ENCODE data around the gene CMPK1. TPM values are rescaled to one million over a fixed set of nuclear protein-coding genes. Genes with fewer than 3 reads are reported as not detected.
A peak's percentile ranks its signal among the peaks of the same experiment; 100 is the strongest.

CMPK1 gene
- total and polyA plus RNA-seq, 2 donors, result 71.6 to 112 TPM

DNA sequence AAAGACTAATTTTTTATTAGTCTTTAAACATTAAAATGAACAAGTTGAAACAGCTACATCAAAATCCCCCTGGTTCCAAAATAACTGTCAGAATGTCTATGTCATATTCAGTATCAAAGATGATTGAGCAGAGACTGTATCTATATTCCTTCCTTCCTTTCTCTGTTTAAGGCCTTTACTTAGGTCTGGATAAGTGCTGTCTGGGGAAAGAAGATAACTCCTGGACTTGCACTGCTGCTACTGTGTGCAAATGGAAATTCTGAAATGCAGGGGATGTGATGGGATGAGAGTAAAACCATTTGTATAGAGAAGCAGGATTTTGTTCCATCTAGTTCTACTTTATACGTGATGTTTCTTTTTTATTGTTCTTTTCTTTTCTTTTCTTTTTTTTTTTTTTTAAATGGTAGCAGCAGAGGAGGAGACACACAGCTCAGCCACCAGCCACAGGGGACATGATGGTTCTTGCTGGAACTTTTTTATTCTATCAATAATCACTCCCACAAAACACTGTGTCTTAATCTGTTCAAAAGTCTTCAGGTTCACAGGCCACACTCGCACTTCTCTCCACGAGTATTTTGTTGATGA lies 48.9 kb downstream of the CMPK1 start:
- Histone ChIP-seq H3K36me3 (ENCODE audit: control insufficient read depth in 2 of 2, insufficient read depth in 2 of 2, low read length in 1 of 2) (peaks cover 2 to 9% of the 10 kb centered on the region in 2 donors), H3K27ac (ENCODE audit: low read depth in 1 of 2, low read length in 1 of 2) (no peak overlapping the region), H3K4me3 (ENCODE audit: low read length in 2 of 2) (no peak overlapping the region), H3K4me1 (ENCODE audit: control insufficient read depth in 2 of 2, insufficient read depth in 2 of 2, low read length in 2 of 2) (no peaks in the 10 kb centered on the region), H3K9me3 (ENCODE audit: control insufficient read depth in 2 of 2, insufficient read depth in 1 of 2, low read length in 1 of 2) (no peaks in the 10 kb centered on the region), H3K27me3 (ENCODE audit: control insufficient read depth in 2 of 2, insufficient read depth in 1 of 2, low read length in 1 of 2) (no peaks in the 10 kb centered on the region)
- WGBS, result 97% methylated on average over 3 of the region's 3 CpGs
- DNase-seq (ENCODE audit: low read depth in 6 of 9, low spot score in 9 of 9), result no peak

DNA sequence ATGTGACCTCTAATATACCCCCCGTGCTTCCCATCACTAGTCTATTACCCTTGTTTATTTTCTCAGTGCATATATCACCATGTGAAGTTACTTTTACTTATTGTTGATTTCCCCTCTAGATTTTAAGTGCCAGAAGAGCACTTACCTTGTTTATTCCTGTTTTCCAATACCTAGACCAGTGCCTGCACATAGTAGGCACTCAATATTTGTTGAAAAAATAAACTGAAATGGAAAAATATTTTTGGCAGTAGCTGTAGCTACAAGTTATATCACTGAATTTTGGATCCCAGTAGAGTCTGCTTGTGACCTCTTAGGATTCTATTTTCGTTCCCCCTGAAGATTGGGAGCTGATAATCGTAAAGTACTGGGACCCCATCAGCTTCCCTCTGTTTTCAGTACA lies 50.5 kb downstream of the CMPK1 start:
- no peak for DNase-seq (ENCODE audit: low read depth in 6 of 9, low spot score in 9 of 9)
- Histone ChIP-seq H3K4me1 (ENCODE audit: control insufficient read depth in 2 of 2, insufficient read depth in 2 of 2, low read length in 2 of 2) (no peaks in the 10 kb centered on the region), H3K9me3 (ENCODE audit: control insufficient read depth in 2 of 2, insufficient read depth in 1 of 2, low read length in 1 of 2) (no peaks in the 10 kb centered on the region), H3K4me3 (ENCODE audit: low read length in 2 of 2) (no peak overlapping the region), H3K27ac (ENCODE audit: low read depth in 1 of 2, low read length in 1 of 2) (no peak overlapping the region), H3K27me3 (ENCODE audit: control insufficient read depth in 2 of 2, insufficient read depth in 1 of 2, low read length in 1 of 2) (no peaks in the 10 kb centered on the region), H3K36me3 (ENCODE audit: control insufficient read depth in 2 of 2, insufficient read depth in 2 of 2, low read length in 1 of 2) (peaks cover 2 to 9% of the 10 kb centered on the region in 2 donors)
- 99% methylated on average over 3 of the region's 3 CpGs for WGBS

DNA sequence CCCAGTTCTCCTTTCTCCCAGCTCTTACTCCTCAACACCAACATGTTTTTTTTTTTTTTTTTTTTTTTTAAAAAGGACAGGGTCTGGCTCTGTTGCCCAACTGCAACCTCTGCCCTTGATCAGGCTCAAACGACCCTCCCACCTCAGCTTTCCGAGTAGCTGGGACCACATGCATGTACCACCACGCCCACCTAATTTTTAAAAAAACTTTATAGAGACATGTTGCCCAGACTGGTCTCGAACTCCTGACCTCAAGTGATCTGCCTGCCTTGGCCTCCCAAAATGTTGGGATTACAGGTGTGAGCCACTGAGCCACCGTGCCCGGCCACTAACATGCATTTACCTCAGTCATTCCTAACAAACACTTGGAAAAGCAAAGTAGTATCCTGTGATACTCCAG lies 51.4 kb downstream of the CMPK1 start:
- Histone ChIP-seq H3K9me3 (ENCODE audit: control insufficient read depth in 2 of 2, insufficient read depth in 1 of 2, low read length in 1 of 2) (no peaks in the 10 kb centered on the region), H3K4me3 (ENCODE audit: low read length in 2 of 2) (no peak overlapping the region), H3K36me3 (ENCODE audit: control insufficient read depth in 2 of 2, insufficient read depth in 2 of 2, low read length in 1 of 2) (peaks cover 2 to 5% of the 10 kb centered on the region in 2 donors), H3K4me1 (ENCODE audit: control insufficient read depth in 2 of 2, insufficient read depth in 2 of 2, low read length in 2 of 2) (no peaks in the 10 kb centered on the region), H3K27ac (ENCODE audit: low read depth in 1 of 2, low read length in 1 of 2) (no peak overlapping the region), H3K27me3 (ENCODE audit: control insufficient read depth in 2 of 2, insufficient read depth in 1 of 2, low read length in 1 of 2) (no peaks in the 10 kb centered on the region)
- 96% methylated on average over 6 of the region's 6 CpGs for WGBS
- DNase-seq (ENCODE audit: low read depth in 6 of 9, low spot score in 9 of 9), result no peak

DNA sequence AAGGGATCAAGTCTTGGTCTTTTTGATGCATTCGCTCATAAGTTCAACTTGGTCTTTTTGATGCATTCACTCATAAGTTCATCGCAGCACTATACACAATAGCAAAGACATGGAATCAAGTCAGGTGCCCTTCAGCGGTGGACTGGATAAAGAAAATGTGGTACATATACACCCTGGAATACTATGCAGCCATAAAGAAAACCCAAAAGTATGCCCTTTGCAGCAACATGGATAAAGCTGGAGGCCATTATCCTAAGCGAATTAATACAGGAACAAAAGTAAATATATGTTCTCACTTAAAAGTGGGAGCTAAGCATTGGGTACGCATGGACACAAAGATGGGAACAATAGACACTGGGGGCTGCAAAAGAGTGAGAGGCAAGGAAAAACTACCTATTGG lies 52.7 kb downstream of the CMPK1 start:
- H3K36me3 ChIP-seq (ENCODE audit: control insufficient read depth in 2 of 2, insufficient read depth in 2 of 2, low read length in 1 of 2), result peaks cover 2 to 5% of the 10 kb centered on the region in 2 donors
- H3K27ac ChIP-seq (ENCODE audit: low read depth in 1 of 2, low read length in 1 of 2), result no peak overlapping the region
- H3K4me3 ChIP-seq (ENCODE audit: low read length in 2 of 2), result no peak overlapping the region
- no peaks in the 10 kb centered on the region for H3K4me1 ChIP-seq (ENCODE audit: control insufficient read depth in 2 of 2, insufficient read depth in 2 of 2, low read length in 2 of 2)
- 97% methylated on average over 5 of the region's 5 CpGs for WGBS
- DNase-seq (ENCODE audit: low read depth in 6 of 9, low spot score in 9 of 9), result no peak
- H3K27me3 ChIP-seq (ENCODE audit: control insufficient read depth in 2 of 2, insufficient read depth in 1 of 2, low read length in 1 of 2), result peaks cover 0 to 3% of the 10 kb centered on the region in 2 donors
- H3K9me3 ChIP-seq (ENCODE audit: control insufficient read depth in 2 of 2, insufficient read depth in 1 of 2, low read length in 1 of 2), result no peaks in the 10 kb centered on the region

DNA sequence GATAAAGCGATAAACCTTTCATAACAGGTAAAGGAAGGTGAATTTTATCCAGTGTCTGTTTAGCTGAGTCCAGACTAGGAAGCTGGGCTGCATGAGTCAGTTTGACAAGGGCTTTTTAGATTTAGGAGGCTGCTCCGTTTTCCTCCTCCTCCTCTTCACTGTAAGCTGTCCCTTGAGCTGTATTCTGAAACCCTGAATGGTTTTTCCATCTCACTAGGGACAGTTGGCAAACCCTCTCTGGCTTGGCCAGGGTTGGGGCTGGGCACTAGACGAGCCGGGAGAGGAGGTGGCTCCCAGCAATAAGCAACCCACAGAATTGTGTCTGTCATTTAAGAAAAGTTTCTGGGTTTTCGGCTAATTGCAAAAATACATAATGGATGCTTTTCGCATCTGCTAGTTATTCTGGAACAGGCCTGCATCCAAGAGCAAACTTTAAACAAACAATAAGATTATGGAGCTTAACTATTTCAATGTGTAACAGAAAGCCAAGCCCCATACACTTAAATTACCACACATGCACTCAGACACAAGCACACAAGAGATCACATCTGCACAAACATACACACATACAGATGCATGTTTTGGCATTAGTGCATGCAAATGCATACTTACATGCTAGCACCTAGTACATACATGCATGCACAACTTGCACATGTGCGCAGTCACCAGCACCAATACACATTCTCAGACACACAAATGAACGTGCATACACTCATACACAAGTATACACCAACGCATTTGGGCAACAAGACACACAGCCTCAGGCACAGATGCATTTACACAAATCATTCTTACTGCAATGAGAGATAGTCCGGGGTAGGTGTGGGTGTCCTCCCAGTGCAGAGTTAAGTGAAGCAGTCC lies 54.7 kb downstream of the CMPK1 start:
- Histone ChIP-seq H3K36me3 (ENCODE audit: control insufficient read depth in 2 of 2, insufficient read depth in 2 of 2, low read length in 1 of 2) (peaks cover 0 to 2% of the 10 kb centered on the region in 2 donors), H3K4me1 (ENCODE audit: control insufficient read depth in 2 of 2, insufficient read depth in 2 of 2, low read length in 2 of 2) (no peaks in the 10 kb centered on the region), H3K27ac (ENCODE audit: low read depth in 1 of 2, low read length in 1 of 2) (no peak overlapping the region), H3K27me3 (ENCODE audit: control insufficient read depth in 2 of 2, insufficient read depth in 1 of 2, low read length in 1 of 2) (peaks cover 0 to 3% of the 10 kb centered on the region in 2 donors), H3K4me3 (ENCODE audit: low read length in 2 of 2) (no peak overlapping the region), H3K9me3 (ENCODE audit: control insufficient read depth in 2 of 2, insufficient read depth in 1 of 2, low read length in 1 of 2) (no peaks in the 10 kb centered on the region)
- 62% methylated on average over 10 of the region's 10 CpGs for WGBS
- DNase-seq (ENCODE audit: low read depth in 6 of 9, low spot score in 9 of 9), result no peak

DNA sequence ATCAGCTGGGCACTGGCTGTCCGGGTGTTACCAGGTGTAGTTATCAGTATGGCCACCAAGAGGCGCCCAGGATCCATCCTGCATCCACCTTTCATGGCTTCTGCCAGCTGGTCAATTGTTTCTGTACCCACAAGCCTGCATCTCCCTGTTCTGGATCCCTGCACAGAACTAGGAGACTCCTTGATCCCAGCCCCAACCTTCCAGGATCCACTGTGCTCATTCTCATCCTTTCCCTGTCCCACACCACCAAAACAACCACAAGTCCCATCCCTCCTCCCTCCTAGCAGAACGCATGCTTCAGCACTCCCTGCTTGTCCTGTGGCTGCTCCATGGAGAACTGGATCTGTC lies 55.3 kb downstream of the CMPK1 start:
- H3K4me3 ChIP-seq (ENCODE audit: low read length in 2 of 2), result no peak overlapping the region
- peak in 2 of 9 donors; percentile 16 to 23 for DNase-seq (ENCODE audit: low read depth in 6 of 9, low spot score in 9 of 9)
- 32% methylated on average over 3 of the region's 3 CpGs for WGBS
- H3K36me3 ChIP-seq (ENCODE audit: control insufficient read depth in 2 of 2, insufficient read depth in 2 of 2, low read length in 1 of 2), result no peaks in the 10 kb centered on the region
- H3K27ac ChIP-seq (ENCODE audit: low read depth in 1 of 2, low read length in 1 of 2), result no peak overlapping the region
- peaks cover 0 to 3% of the 10 kb centered on the region in 2 donors for H3K27me3 ChIP-seq (ENCODE audit: control insufficient read depth in 2 of 2, insufficient read depth in 1 of 2, low read length in 1 of 2)
- H3K9me3 ChIP-seq (ENCODE audit: control insufficient read depth in 2 of 2, insufficient read depth in 1 of 2, low read length in 1 of 2), result no peaks in the 10 kb centered on the region
- no peaks in the 10 kb centered on the region for H3K4me1 ChIP-seq (ENCODE audit: control insufficient read depth in 2 of 2, insufficient read depth in 2 of 2, low read length in 2 of 2)

DNA sequence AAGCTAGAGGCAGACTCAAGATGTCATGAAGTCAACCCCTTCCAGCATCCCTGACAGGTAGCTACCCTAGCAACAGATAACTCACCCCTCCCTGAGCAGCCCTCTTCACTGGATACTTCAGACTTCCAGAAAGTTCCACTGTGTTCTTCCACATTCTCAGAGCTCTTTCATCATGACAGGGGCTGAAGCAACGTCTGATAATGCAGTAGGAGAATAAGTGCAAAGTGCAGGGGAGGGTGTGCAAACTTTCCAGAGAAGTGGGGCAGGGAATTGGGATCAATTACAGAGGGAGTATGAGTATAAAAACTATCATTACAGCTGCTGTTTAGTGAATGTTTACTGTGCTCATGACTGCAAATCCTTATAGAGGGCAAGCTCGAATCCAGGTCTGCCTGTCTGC lies 56.1 kb downstream of the CMPK1 start:
- Histone ChIP-seq H3K27ac (ENCODE audit: low read depth in 1 of 2, low read length in 1 of 2) (no peak overlapping the region), H3K36me3 (ENCODE audit: control insufficient read depth in 2 of 2, insufficient read depth in 2 of 2, low read length in 1 of 2) (no peaks in the 10 kb centered on the region), H3K9me3 (ENCODE audit: control insufficient read depth in 2 of 2, insufficient read depth in 1 of 2, low read length in 1 of 2) (no peaks in the 10 kb centered on the region), H3K4me1 (ENCODE audit: control insufficient read depth in 2 of 2, insufficient read depth in 2 of 2, low read length in 2 of 2) (no peaks in the 10 kb centered on the region), H3K4me3 (ENCODE audit: low read length in 2 of 2) (no peak overlapping the region), H3K27me3 (ENCODE audit: control insufficient read depth in 2 of 2, insufficient read depth in 1 of 2, low read length in 1 of 2) (peaks cover 0 to 3% of the 10 kb centered on the region in 2 donors)
- WGBS, result 72% methylated on average over 2 of the region's 2 CpGs
- DNase-seq (ENCODE audit: low read depth in 6 of 9, low spot score in 9 of 9), result no peak

DNA sequence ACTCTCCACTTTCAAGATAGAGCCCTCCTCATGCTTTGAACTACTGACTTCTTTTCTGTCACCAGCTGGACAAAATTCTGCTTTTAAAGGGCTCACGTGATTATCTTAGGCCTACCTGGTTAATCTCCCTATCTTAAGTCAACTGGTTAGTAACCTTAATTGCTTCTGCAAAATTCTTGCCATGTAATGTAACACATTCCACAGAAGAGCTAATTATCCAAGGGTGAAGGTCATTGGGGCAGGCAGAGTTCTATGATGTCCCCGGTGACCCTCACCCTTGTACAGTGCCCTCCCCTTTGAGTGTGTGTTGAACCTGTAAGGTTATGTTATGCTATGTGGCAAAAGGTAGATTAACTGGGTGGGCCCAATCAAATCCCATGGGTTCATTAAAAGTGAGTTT lies 57.3 kb downstream of the CMPK1 start:
- H3K27ac ChIP-seq (ENCODE audit: low read depth in 1 of 2, low read length in 1 of 2), result no peak overlapping the region
- WGBS, result 69% methylated on average over 2 of the region's 2 CpGs

DNA sequence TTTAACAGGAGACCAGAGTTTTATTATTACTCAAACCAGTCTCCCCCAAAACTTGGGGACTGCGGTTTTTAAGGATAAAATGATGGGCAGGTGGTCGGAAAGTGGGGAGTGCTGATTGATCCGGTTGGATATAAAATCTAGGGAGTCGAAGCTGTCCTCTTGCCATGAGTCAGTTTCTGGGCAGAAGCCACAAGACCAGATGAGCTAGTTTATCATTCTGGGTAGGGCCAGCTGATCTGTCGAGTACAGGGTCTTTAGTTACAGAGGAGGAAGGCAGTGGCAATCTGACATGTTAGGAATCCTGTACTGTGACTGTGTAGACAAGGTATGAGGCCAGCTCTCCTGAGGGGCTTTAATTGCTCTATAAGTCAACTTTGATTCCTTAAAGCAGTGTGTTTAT lies 59.6 kb downstream of the CMPK1 start:
- no peak overlapping the region for H3K4me3 ChIP-seq (ENCODE audit: low read length in 2 of 2)
- no peak for DNase-seq (ENCODE audit: low read depth in 6 of 9, low spot score in 9 of 9)
- 86% methylated on average over 5 of the region's 5 CpGs for WGBS
- peaks cover 0 to 9% of the 10 kb centered on the region in 2 donors for H3K27me3 ChIP-seq (ENCODE audit: control insufficient read depth in 2 of 2, insufficient read depth in 1 of 2, low read length in 1 of 2)
- no peaks in the 10 kb centered on the region for H3K4me1 ChIP-seq (ENCODE audit: control insufficient read depth in 2 of 2, insufficient read depth in 2 of 2, low read length in 2 of 2)
- no peak overlapping the region for H3K27ac ChIP-seq (ENCODE audit: low read depth in 1 of 2, low read length in 1 of 2)
- no peaks in the 10 kb centered on the region for H3K36me3 ChIP-seq (ENCODE audit: control insufficient read depth in 2 of 2, insufficient read depth in 2 of 2, low read length in 1 of 2)
- no peaks in the 10 kb centered on the region for H3K9me3 ChIP-seq (ENCODE audit: control insufficient read depth in 2 of 2, insufficient read depth in 1 of 2, low read length in 1 of 2)

More for the DNA sequence above, 57.3 kb downstream of the CMPK1 start:
- no peak for DNase-seq (ENCODE audit: low read depth in 6 of 9, low spot score in 9 of 9)
- Histone ChIP-seq H3K4me1 (ENCODE audit: control insufficient read depth in 2 of 2, insufficient read depth in 2 of 2, low read length in 2 of 2) (no peaks in the 10 kb centered on the region), H3K9me3 (ENCODE audit: control insufficient read depth in 2 of 2, insufficient read depth in 1 of 2, low read length in 1 of 2) (no peaks in the 10 kb centered on the region), H3K36me3 (ENCODE audit: control insufficient read depth in 2 of 2, insufficient read depth in 2 of 2, low read length in 1 of 2) (no peaks in the 10 kb centered on the region), H3K4me3 (ENCODE audit: low read length in 2 of 2) (no peak overlapping the region), H3K27me3 (ENCODE audit: control insufficient read depth in 2 of 2, insufficient read depth in 1 of 2, low read length in 1 of 2) (peaks cover 0 to 5% of the 10 kb centered on the region in 2 donors)

Measured in thymus (tissue), 11 donors.